Panc1 (cell line): ENCODE measurements around the gene MPDU1.

Source experiments
- POLR2AphosphoS5 ChIP-seq: IDR thresholded peaks from 2 replicates; pipeline ENCODE4 v1.6.1; 2012; ENCODE audit warnings: mild to moderate bottlenecking, low read depth, low read length, moderate library complexity
- REST ChIP-seq, 2 experiments: IDR thresholded peaks; 2 replicates each; pipeline ENCODE4 v1.6.1; 2011 to 2012; ENCODE audit warnings: low read depth in 2 of 2, control low read depth in 1 of 2, low read length in 1 of 2, mild to moderate bottlenecking in 1 of 2, moderate library complexity in 1 of 2; ENCODE audit not compliant: insufficient read depth in 1 of 2
- SIN3A ChIP-seq: IDR thresholded peaks from 2 replicates; pipeline ENCODE4 v1.6.1; 2012; ENCODE audit warnings: low read depth, mild to moderate bottlenecking, low read length, moderate library complexity, borderline replicate concordance; ENCODE audit not compliant: insufficient read depth
- TCF7L2 ChIP-seq: IDR thresholded peaks from 2 replicates; pipeline ENCODE4 v1.6.1; 2011; ENCODE audit warnings: mild to moderate bottlenecking, low read depth, low read length, inconsistent platforms
- TF ChIP-seq, protein P1 (sequence below): fragments of 450-650 bp; IDR thresholded peaks from 2 replicates; pipeline ENCODE4 v1.5.1; 2017; ENCODE audit warnings: mild to moderate bottlenecking

GRCh38 chr17:7541074-7541621 lies 42.5 kb upstream of the MPDU1 start:
- no peak for TF ChIP-seq TCF7L2
- TF ChIP-seq, protein P1, sequence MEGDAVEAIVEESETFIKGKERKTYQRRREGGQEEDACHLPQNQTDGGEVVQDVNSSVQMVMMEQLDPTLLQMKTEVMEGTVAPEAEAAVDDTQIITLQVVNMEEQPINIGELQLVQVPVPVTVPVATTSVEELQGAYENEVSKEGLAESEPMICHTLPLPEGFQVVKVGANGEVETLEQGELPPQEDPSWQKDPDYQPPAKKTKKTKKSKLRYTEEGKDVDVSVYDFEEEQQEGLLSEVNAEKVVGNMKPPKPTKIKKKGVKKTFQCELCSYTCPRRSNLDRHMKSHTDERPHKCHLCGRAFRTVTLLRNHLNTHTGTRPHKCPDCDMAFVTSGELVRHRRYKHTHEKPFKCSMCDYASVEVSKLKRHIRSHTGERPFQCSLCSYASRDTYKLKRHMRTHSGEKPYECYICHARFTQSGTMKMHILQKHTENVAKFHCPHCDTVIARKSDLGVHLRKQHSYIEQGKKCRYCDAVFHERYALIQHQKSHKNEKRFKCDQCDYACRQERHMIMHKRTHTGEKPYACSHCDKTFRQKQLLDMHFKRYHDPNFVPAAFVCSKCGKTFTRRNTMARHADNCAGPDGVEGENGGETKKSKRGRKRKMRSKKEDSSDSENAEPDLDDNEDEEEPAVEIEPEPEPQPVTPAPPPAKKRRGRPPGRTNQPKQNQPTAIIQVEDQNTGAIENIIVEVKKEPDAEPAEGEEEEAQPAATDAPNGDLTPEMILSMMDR, result no peak
- TF ChIP-seq POLR2AphosphoS5, result no peak
- no peak for TF ChIP-seq SIN3A
- no peak for TF ChIP-seq REST (IDR thresholded peaks at IDR 0.05; ENCODE audit: insufficient read depth in 1 of 2, low read depth in 2 of 2, low read length in 1 of 2)
